T-cell (primary cell): Measurements from ENCODE around the gene NRG3. TPM values are rescaled to one million over a fixed set of nuclear protein-coding genes. Genes with fewer than 3 reads are reported as not detected.

Source experiments
- ATAC-seq, 4 experiments: fragments of 200-7000 bp in 3 of 4; fragments of 150-1000 bp in 1 of 4; cut with Tn5 transposase; replicated peaks in 1 of 4; 1 replicate in 3 of 4; 2 replicates in 1 of 4; pipeline ENCODE4 v1.10.0; 2021; ENCODE audit warnings: moderate library complexity in 3 of 4, mild to moderate bottlenecking in 2 of 4, moderate number of reproducible peaks in 1 of 4
- CTCF ChIA-PET, 2 donors: fragments of 300-600 bp; sonication (Branson Sonifier 250); formaldehyde crosslinking; loops; one replicate each; lab custom pipeline; 2022; ENCODE audit warnings: antibody characterized with exemption in 2 of 2; lab: Charles Lee
- POLR2A ChIA-PET, 2 donors: fragments of 300-600 bp; sonication (Branson Sonifier 250); formaldehyde crosslinking; loops; one replicate each; lab custom pipeline; 2022; ENCODE audit warnings: antibody characterized with exemption in 2 of 2; lab: Charles Lee
- DNase-seq, 35 experiments: peaks; one replicate each; pipeline versions ENCODE4 v3.0.0 to v3.0.0-alpha.2; 2013 to 2023
- H3K27ac ChIP-seq: one replicate; pipeline ENCODE4 v1.5.1; 2013; ENCODE audit warnings: low read length
- H3K27me3 ChIP-seq, 2 experiments: replicated peaks in 1 of 2; 1 replicate in 1 of 2; 2 replicates in 1 of 2; pipeline versions ENCODE4 v1.6.1 to v1.7.0; 2013; ENCODE audit warnings: low read length in 1 of 2, mixed read lengths in 1 of 2; ENCODE audit not compliant: control insufficient read depth in 2 of 2, insufficient read depth in 2 of 2; ENCODE audit errors: extremely low read depth in 1 of 2
- H3K36me3 ChIP-seq, 2 donors: 1 replicate in 1 of 2; 2 replicates in 1 of 2; pipeline versions ENCODE4 v1.6.1 to v1.7.0; 2013; ENCODE audit warnings: low read length in 1 of 2; ENCODE audit not compliant: control insufficient read depth in 2 of 2, insufficient read depth in 1 of 2; ENCODE audit errors: extremely low read depth in 1 of 2
- H3K4me1 ChIP-seq, 2 experiments: 1 replicate in 1 of 2; 2 replicates in 1 of 2; pipeline versions ENCODE4 v1.6.1 to v1.7.0; 2013; ENCODE audit warnings: low read length in 2 of 2, mixed read lengths in 1 of 2; ENCODE audit not compliant: insufficient read depth in 2 of 2, control insufficient read depth in 1 of 2; ENCODE audit errors: extremely low read depth in 1 of 2
- H3K4me3 ChIP-seq, 2 donors: 1 replicate in 1 of 2; 2 replicates in 1 of 2; pipeline versions ENCODE4 v1.5.1 to v1.7.0; 2013; ENCODE audit warnings: mild to moderate bottlenecking in 2 of 2, low read length in 1 of 2, moderate library complexity in 1 of 2; ENCODE audit not compliant: control insufficient read depth in 1 of 2; ENCODE audit errors: extremely low read depth in 1 of 2
- H3K9me3 ChIP-seq: 2 replicates; pipeline ENCODE4 v1.7.0; 2013
- H3K27ac Mint-ChIP-seq, 2 donors: one replicate each; pipeline ENCODE4 v1.8.0; 2020 to 2021; ENCODE audit warnings: mild to moderate bottlenecking in 2 of 2, mixed read lengths in 2 of 2
- H3K27me3 Mint-ChIP-seq, 2 donors: one replicate each; pipeline ENCODE4 v1.8.0; 2021 to 2022; ENCODE audit warnings: mixed read lengths in 2 of 2
- H3K36me3 Mint-ChIP-seq: one replicate; pipeline ENCODE4 v1.8.0; 2021; ENCODE audit warnings: mixed read lengths
- H3K4me1 Mint-ChIP-seq, 3 donors: one replicate each; pipeline ENCODE4 v1.8.0; 2020 to 2022; ENCODE audit warnings: mixed read lengths in 3 of 3, mild to moderate bottlenecking in 1 of 3
- H3K4me3 Mint-ChIP-seq, 3 donors: one replicate each; pipeline ENCODE4 v1.8.0; 2020 to 2022; ENCODE audit warnings: mild to moderate bottlenecking in 3 of 3, mixed read lengths in 3 of 3, moderate library complexity in 3 of 3
- H3K9me3 Mint-ChIP-seq, 3 donors: one replicate each; pipeline ENCODE4 v1.8.0; 2020 to 2022; ENCODE audit warnings: mixed read lengths in 3 of 3
- WGBS: methylation state at CpG from one replicate; pipeline ENCODE4 v1.1.5; 2013; ENCODE audit warnings: missing lambda C conversion rate; ENCODE audit not compliant: insufficient coverage; 5-methylcytosine and 5-hydroxymethylcytosine counted together
- total RNA-seq, 35 experiments: library from RNA in 6 of 35; stranded (reverse) in 6 of 35; fragments of 120-200 nt in 1 of 35; gene quantifications; one replicate each; pipeline versions ENCODE4 v1.2.1 to v1.2.4 and lab custom pipeline; 2013 to 2026

Gene NRG3
- total RNA-seq, 5 donors from 2014 or later (not counting 1 experiment from before 2014, with no cell fraction given) = 0.12 TPM; not detected in 4

- Mint-ChIP-seq H3K36me3 (no peaks in the 10 kb centered on the region), H3K27ac (no peak overlapping the region), H3K4me1 (no peaks in the 10 kb centered on the region), H3K4me3 (no peak overlapping the region), H3K9me3 (peaks cover 0 to 6% (median 5%) of the 10 kb centered on the region in 3 donors), H3K27me3 (peaks cover 0 to 6% of the 10 kb centered on the region in 2 donors)
- H3K4me3 ChIP-seq = no peak overlapping the region
- no peaks in the 10 kb centered on the region for H3K27me3 ChIP-seq
- no peaks in the 10 kb centered on the region for H3K9me3 ChIP-seq
- no peaks in the 10 kb centered on the region for H3K36me3 ChIP-seq
- ATAC-seq = no peak
- H3K27ac ChIP-seq = no peak overlapping the region
- POLR2A ChIA-PET = no interaction called here
- no peaks in the 10 kb centered on the region for H3K4me1 ChIP-seq
- no CpG with 5 or more reads among the region's 2 CpGs for WGBS
- CTCF ChIA-PET = no interaction called here
- DNase-seq = no peak
These were observed 34.5 kb downstream of the NRG3 start for GRCh38 chr10:81909453-81909852.

- H3K27ac ChIP-seq = no peak overlapping the region
- DNase-seq (no peak), ATAC-seq (no peak)
- H3K4me1 Mint-ChIP-seq = no peaks in the 10 kb centered on the region
- CTCF ChIA-PET = no interaction called here
- H3K27me3 Mint-ChIP-seq = peaks cover 0 to 4% of the 10 kb centered on the region in 2 donors
- H3K9me3 ChIP-seq = no peaks in the 10 kb centered on the region
- H3K4me3 Mint-ChIP-seq = no peak overlapping the region
- H3K27ac Mint-ChIP-seq = no peak overlapping the region
- H3K27me3 ChIP-seq = no peaks in the 10 kb centered on the region
- H3K36me3 Mint-ChIP-seq = no peaks in the 10 kb centered on the region
- WGBS = no CpG with 5 or more reads among the region's 3 CpGs
- no peaks in the 10 kb centered on the region for H3K4me1 ChIP-seq
- H3K9me3 Mint-ChIP-seq = peaks cover 0 to 6% (median 4%) of the 10 kb centered on the region in 3 donors
- H3K36me3 ChIP-seq = no peaks in the 10 kb centered on the region
- POLR2A ChIA-PET = no interaction called here
- H3K4me3 ChIP-seq = no peak overlapping the region
These were observed 36.3 kb downstream of the NRG3 start for GRCh38 chr10:81911328-81911727.

- Histone ChIP-seq H3K9me3 (no peaks in the 10 kb centered on the region), H3K27me3 (no peaks in the 10 kb centered on the region), H3K27ac (no peak overlapping the region), H3K4me1 (no peaks in the 10 kb centered on the region), H3K36me3 (no peaks in the 10 kb centered on the region), H3K4me3 (no peak overlapping the region)
- peaks cover 0 to 4% of the 10 kb centered on the region in 2 donors for H3K27me3 Mint-ChIP-seq
- H3K4me1 Mint-ChIP-seq = no peaks in the 10 kb centered on the region
- ATAC-seq (no peak), DNase-seq (no peak)
- peaks cover 0 to 6% (median 0%) of the 10 kb centered on the region in 3 donors for H3K9me3 Mint-ChIP-seq
- H3K27ac Mint-ChIP-seq = no peak overlapping the region
- H3K36me3 Mint-ChIP-seq = no peaks in the 10 kb centered on the region
- no CpG with 5 or more reads among the region's 3 CpGs for WGBS
- ChIA-PET POLR2A (no interaction called here), CTCF (no interaction called here)
- H3K4me3 Mint-ChIP-seq = no peak overlapping the region
These were observed 39.9 kb downstream of the NRG3 start for GRCh38 chr10:81914736-81915503.

GRCh38 chr10:81915504-81915897 lies 40.5 kb downstream of the NRG3 start:
- CTCF ChIA-PET = no interaction called here

GRCh38 chr10:81917666-81918065 lies 42.7 kb downstream of the NRG3 start:
- Histone ChIP-seq H3K9me3 (no peaks in the 10 kb centered on the region), H3K36me3 (no peaks in the 10 kb centered on the region)
- 78% methylated on average over 4 of the region's 5 CpGs for WGBS

More at GRCh38 chr10:81915504-81915897, 40.5 kb downstream of the NRG3 start:
- Histone ChIP-seq H3K4me1 (no peaks in the 10 kb centered on the region), H3K27ac (no peak overlapping the region), H3K27me3 (no peaks in the 10 kb centered on the region), H3K36me3 (no peaks in the 10 kb centered on the region), H3K4me3 (no peak overlapping the region), H3K9me3 (no peaks in the 10 kb centered on the region)
- H3K27ac Mint-ChIP-seq = no peak overlapping the region
- WGBS = no CpG with 5 or more reads among the region's 2 CpGs
- no peaks in the 10 kb centered on the region for H3K4me1 Mint-ChIP-seq
- H3K9me3 Mint-ChIP-seq = peaks cover 0 to 6% (median 0%) of the 10 kb centered on the region in 3 donors
- POLR2A ChIA-PET = no interaction called here
- peaks cover 0 to 4% of the 10 kb centered on the region in 2 donors for H3K27me3 Mint-ChIP-seq
- no peak for ATAC-seq
- no peaks in the 10 kb centered on the region for H3K36me3 Mint-ChIP-seq
- no peak for DNase-seq
- no peak overlapping the region for H3K4me3 Mint-ChIP-seq

GRCh38 chr10:81918766-81919165 lies 43.8 kb downstream of the NRG3 start:
- Histone ChIP-seq H3K27me3 (no peaks in the 10 kb centered on the region), H3K27ac (no peak overlapping the region), H3K9me3 (no peaks in the 10 kb centered on the region), H3K4me3 (no peak overlapping the region), H3K36me3 (no peaks in the 10 kb centered on the region), H3K4me1 (no peaks in the 10 kb centered on the region)
- H3K4me3 Mint-ChIP-seq = no peak overlapping the region
- H3K27me3 Mint-ChIP-seq = no peaks in the 10 kb centered on the region
- no peaks in the 10 kb centered on the region for H3K4me1 Mint-ChIP-seq
- ChIA-PET POLR2A (no interaction called here), CTCF (no interaction called here)
- no peak for ATAC-seq
- no peak for DNase-seq
- no CpG with 5 or more reads among the region's 1 CpG for WGBS
- H3K36me3 Mint-ChIP-seq = no peaks in the 10 kb centered on the region
- H3K9me3 Mint-ChIP-seq = no peaks in the 10 kb centered on the region
- H3K27ac Mint-ChIP-seq = no peak overlapping the region

More at GRCh38 chr10:81917666-81918065, 42.7 kb downstream of the NRG3 start:
- ATAC-seq (no peak), DNase-seq (no peak)
- no peak overlapping the region for H3K27ac ChIP-seq
- H3K27me3 ChIP-seq = no peaks in the 10 kb centered on the region
- H3K27me3 Mint-ChIP-seq = peaks cover 0 to under 1% of the 10 kb centered on the region in 2 donors
- no peak overlapping the region for H3K4me3 Mint-ChIP-seq
- ChIA-PET CTCF (no interaction called here), POLR2A (no interaction called here)
- H3K27ac Mint-ChIP-seq = no peak overlapping the region
- no peak overlapping the region for H3K4me3 ChIP-seq
- no peaks in the 10 kb centered on the region for H3K36me3 Mint-ChIP-seq
- no peaks in the 10 kb centered on the region for H3K4me1 Mint-ChIP-seq
- peaks cover 0 to under 1% (median 0%) of the 10 kb centered on the region in 3 donors for H3K9me3 Mint-ChIP-seq
- H3K4me1 ChIP-seq = no peaks in the 10 kb centered on the region
